Measurements from ENCODE around the gene CAMK1G. TPM values are rescaled to one million over a fixed set of nuclear protein-coding genes. Genes with fewer than 3 reads are reported as not detected.

CAMK1G gene
- total and polyA plus RNA-seq, 9 of the 15 experiments (the other 6 are each of a cell fraction or from before 2014, with no cell fraction given), result not detected

GRCh38 chr1:209534496-209535250 is 48.8 kb upstream of the CAMK1G start:
- no peak overlapping the region for H3K27ac ChIP-seq (ENCODE audit: extremely low read depth, low read depth, low read length)
- POLR2A ChIA-PET, result interaction anchor here (0.6 kb wide), 1 partner anchor 948 kb away, joined by 3 read pairs; no protein-coding TSS in a partner anchor
- no peak overlapping the region for H3K4me3 ChIP-seq
- TF ChIP-seq CTCF (IDR thresholded peaks at IDR 0.05 in 2 of 3, conservative IDR thresholded peaks at IDR 0.05 in 1 of 3; ENCODE audit: insufficient read depth in 2 of 3, low read depth in 1 of 3, low read length in 3 of 3) (0 out of 6 replicates have a peak, but pooled peaks of 2 of the 3 experiments have one; percentile 14 to 29), RBM17 (IDR thresholded peaks at IDR 0.05; ENCODE audit: borderline replicate concordance, low read depth, low read length) (no peak)
- no peaks in the 10 kb centered on the region for H3K27me3 ChIP-seq (ENCODE audit: control insufficient read depth in 2 of 2, insufficient read depth in 2 of 2, low read length in 2 of 2)
- no peaks in the 10 kb centered on the region for H4K20me1 ChIP-seq (replicated peaks; ENCODE audit: control insufficient read depth, insufficient read depth, low read length)
- CTCF ChIA-PET (ENCODE audit: low intra/inter-chr PET ratio), result no interaction called here
- H3K79me2 ChIP-seq (ENCODE audit: control insufficient read depth, insufficient read depth, low read length), result no peaks in the 10 kb centered on the region
- H2AFZ ChIP-seq (ENCODE audit: low read depth, low read length), result no peak overlapping the region
- H3K36me3 ChIP-seq (ENCODE audit: control insufficient read depth, insufficient read depth, low read length), result no peaks in the 10 kb centered on the region
- no TSS peak for BruUV-seq (replicated peaks)
- no peak overlapping the region for H3K4me2 ChIP-seq (ENCODE audit: insufficient read depth, low read length)
- no peak overlapping the region for H3K9ac ChIP-seq (ENCODE audit: insufficient read depth in 1 of 2, low read depth in 2 of 2, low read length in 2 of 2)
- H3K4me1 ChIP-seq (replicated peaks in 1 of 2; ENCODE audit: control insufficient read depth in 2 of 2, insufficient read depth in 2 of 2, low read length in 2 of 2), result no peaks in the 10 kb centered on the region
- in situ Hi-C loops (cut with MboI) (no loop called here), intact Hi-C loops (cut with micrococcal nuclease) (no loop called here)
- DNase-seq (ENCODE audit: extremely low read depth in 1 of 4, low spot score in 3 of 4), result peak in 1 of 4 experiments; percentile 6
- H3K9me3 ChIP-seq (replicated peaks; ENCODE audit: control insufficient read depth, insufficient read depth, low read depth, low read length), result no peaks in the 10 kb centered on the region
- no peak for FAIRE-seq
- peak; percentile 63; the same call in 2 of the 3 replicates for ATAC-seq
- 0% methylated on average over 8 of the region's 8 CpGs for WGBS (ENCODE audit: insufficient coverage, low coverage, missing lambda C conversion rate)
- H3K9me1 ChIP-seq (ENCODE audit: control insufficient read depth, insufficient read depth, low read length), result no peaks in the 10 kb centered on the region
